Measurements from ENCODE around the gene RPS6KA3.

The RPS6KA3 gene

DNA sequence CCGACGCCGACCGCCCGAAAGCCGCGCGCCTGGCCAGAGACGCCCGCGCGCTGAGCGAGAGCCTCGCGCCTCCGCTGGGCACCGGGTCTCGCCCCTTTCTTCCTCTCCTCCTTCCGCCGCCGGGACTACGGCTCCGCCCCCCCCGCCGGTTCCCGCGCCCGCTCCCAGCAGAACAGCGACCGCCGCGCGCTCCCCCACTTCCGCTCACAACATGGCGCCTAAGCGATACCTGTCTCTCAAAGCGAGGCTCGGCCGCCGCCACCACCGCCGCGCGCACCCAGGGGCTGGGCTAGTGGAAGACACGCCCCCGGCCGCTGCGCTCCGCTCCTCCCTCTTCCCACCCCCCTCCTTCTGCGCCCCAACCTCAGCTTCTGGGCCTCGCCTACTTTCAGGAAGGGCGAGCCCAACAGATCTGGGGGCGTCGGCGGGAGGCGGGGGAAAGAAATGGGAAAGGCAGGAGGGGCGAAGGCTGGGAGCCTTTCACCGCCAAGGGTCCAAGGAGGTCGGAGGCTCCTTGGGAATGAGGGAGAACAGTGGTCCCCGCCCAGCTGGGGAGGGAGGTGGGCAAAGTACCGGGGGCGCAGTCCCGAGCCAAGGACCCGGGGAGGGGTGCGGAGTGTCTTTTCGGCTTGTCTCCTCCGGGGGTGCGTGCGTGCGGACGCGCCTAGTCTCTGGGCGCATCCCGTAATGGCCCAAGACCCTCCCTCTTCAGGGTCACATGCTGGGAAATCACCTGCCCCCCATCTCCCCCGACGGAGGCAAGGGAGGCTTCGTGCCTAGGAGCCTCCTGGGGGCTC, at the start of gene RPS6KA3:
Gene RPS6KA3 (minus strand): TSS at position 100 of the 797 bp plus-strand sequence. CDS start 277 bp downstream, outside the sequence.
- DNase-seq (ENCODE audit: low read depth) = peak; percentile 75

DNA sequence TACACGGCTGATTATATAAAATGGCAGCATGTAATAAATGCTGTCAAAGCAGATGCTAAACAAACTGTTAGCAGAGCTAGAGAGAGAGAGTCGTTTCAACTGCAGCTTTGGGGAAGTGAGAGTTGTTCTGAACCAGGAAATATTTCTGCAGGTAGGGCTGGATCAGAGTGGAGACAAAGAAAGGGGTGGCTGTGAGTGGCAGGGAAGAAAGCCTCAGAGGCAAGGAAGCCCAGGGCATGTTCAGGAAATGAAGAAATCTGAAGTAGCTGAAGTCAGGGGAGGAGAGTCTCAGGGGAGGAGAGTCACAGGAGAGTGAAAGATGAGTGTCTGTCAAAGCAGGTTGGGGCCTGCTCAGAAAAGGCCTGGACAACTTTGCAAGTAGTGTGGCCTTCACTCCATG, 48.4 kb upstream of the RPS6KA3 start:
- no peak for DNase-seq (ENCODE audit: low read depth)

DNA sequence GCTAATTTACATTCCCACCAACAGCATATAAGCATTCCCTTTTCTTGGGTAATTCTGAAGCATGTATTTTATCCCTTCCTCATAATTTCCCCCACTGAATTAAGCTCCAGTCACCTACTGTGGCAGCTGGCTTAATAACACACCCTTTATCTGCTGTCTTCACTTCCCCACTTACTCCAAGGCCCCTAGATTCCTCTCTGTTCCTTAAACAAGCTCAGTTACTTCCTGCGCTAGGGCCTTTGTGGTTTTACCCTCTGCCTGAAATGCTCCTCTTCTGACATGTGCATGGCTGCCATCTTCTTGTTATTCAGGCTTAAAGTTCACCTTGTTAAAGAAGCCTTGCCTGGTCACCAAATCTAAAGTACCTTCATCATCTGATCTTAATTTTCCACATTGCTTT, 47.2 kb upstream of the RPS6KA3 start:
- DNase-seq (ENCODE audit: low read depth) = no peak

DNA sequence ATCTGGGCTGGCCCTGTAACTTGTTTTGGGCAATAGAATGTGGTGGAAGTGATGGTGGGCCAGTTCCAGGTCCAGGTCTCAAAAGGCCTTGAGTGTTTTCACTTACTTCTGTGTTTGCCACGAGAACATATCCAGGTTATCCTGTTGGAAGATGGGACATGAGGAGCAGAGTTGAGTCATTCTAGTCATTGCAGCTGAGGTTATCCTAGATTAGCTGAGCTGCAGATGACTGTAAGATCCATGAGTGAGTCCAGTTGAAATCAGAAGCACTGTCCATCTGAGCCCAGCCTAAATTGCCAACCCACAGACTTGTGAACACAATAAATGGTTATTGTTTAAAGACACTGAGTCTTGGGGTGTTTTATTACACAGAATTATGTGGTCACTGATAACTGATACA, 45.3 kb upstream of the RPS6KA3 start:
- DNase-seq (ENCODE audit: low read depth) = no peak

DNA sequence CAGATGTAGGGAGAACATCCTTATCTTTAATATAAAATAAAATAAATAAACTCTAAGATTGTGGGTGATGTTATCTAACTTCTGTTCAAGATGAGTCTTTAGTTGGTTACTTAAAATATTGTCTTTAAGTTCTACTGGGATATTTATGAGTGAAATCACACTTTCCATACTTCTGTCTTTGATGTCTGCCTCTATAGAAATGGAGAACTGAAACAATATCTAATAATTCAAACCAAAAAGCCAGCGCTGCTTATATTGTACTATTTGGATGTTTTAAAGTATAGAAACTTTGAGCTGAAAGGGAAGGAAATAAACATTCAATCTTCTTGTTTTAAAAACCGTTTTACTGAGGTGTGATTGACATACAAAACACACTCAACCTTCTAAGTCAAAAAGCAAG, 44.8 kb upstream of the RPS6KA3 start:
- no peak for DNase-seq (ENCODE audit: low read depth)

DNA sequence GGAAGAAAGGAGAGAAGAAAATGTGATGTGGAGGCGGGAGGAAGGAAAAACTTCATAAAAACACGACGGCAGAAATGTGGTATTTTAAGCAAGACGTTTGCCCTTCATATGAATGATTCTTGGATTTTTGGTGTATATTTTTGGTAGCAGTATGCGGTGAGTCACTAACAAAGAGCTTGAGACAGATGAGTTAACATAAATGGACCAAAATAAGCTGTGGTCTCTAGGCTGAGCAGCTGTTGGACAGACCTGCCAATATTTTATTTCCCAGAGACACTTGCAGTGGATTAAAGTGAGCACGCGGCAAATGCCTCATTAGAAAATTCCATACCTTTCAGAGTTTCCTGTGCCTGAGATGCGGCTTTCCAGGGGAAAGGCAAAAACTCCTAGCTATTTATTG, 43.1 kb upstream of the RPS6KA3 start:
- no peak for DNase-seq (ENCODE audit: low read depth)

DNA sequence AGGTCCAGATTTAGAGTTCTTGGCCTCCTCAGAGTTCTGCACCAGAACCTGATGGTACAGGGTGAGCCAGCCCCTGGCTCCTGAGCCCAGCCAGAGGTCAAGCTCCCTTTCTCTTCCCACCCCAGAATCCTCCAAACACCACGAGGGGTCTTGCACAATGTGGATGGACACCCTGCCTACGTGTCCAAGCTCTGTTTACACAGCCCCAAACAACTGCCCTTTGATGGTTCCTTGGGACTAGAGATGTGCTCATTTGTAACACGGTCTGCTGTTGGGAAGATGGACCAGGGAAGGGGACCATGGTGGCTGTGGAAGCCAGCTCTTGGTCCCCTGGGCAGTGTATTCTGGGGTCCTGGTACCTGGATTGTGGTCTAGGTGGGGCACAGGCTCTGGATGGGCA, 40.0 kb upstream of the RPS6KA3 start:
- DNase-seq (ENCODE audit: low read depth) = no peak

DNA sequence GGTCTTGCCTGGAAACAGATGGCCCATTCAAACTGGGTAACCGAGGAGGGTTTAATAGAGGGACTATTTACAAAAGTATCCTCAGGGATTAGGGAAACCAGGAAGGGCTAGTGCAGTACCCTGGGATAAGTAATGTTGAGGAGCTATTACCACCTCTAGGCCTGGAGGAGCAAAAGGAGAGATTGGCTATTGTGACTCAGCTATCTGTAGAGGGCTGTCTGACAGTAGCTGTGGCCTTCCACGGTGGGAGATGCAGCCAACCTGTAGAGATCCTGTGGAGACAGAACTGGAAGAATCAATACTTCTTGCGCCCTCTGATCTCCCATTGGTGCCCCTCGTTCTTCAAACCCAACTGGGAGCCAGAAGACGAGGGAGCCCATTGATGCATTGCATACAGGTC, 34.1 kb upstream of the RPS6KA3 start:
- DNase-seq (ENCODE audit: low read depth) = no peak

DNA sequence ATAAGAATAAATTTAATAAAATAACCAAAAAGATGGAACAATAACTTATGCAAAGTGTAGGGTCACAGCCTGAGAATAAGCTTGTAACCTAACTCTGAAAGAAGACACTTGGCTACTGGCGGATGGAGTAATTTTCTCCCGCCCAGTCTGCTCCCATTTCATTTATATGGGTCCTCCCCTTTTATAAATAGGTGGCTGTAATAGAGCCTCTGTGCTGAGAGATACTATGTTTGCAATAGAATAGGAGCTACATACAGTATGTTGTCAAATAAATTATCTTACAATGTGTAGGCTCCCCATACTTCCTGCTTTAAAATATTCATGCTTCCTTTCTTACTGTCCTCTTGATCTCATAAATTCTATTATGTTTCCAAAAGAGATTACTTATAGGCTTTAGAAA, 28.2 kb upstream of the RPS6KA3 start:
- no peak for DNase-seq (ENCODE audit: low read depth)

DNA sequence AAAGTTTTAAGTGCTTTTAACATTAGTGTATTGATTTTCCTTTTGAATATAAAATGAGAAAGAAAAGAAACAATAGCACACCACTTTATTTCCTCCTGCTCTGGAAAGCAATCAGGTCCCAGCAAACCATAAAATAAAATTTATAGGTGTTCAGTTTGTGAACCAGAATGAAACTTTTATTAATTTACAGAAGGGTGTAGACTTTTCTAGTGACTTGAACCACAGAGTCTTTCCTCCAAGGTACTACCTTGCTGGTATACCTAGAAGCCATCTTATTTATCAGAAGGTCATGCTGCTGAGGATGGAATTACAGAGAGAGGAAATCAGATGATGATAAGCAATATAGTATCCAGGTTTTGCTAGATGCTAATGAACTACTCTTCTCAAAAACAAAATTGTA, 27.6 kb upstream of the RPS6KA3 start:
- no peak for DNase-seq (ENCODE audit: low read depth)

DNA sequence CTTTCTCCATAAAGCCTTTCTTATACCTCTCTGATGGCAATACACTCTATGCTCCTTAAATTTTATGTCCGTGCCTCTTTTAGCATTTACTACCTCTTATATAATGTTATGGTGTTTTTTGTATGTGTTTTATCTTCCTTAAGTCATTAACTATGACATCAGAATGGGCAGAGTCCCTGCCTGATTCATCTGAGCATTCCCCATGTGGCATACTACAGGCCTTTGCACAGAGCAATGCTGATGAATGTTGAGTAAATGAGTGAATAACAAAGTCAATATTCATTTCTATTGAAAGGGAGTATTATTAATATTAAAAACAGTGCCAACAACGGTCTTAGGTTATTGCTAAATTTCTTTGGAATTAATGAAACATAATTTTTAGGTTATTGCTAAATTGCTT, 18.8 kb upstream of the RPS6KA3 start:
- no peak for DNase-seq (ENCODE audit: low read depth)

DNA sequence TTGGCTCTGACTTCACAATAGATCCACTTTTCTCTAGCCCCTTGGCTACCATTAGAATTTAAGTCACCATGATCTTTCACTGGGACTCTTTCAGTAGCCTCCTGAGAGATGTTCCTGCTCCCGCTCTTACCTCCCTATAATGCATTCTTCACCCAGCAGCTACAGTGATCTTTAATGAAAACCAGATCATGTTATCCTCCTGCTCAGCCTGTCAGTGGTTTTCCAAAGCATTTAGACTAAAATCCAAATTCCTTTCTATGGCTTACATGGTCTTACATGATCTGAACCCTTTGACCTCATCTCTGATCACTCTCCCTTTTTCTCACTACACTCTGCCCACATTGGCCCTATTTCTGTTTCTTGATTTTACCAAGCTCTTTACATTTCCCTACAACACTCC, 18.3 kb upstream of the RPS6KA3 start:
- DNase-seq (ENCODE audit: low read depth) = no peak

DNA sequence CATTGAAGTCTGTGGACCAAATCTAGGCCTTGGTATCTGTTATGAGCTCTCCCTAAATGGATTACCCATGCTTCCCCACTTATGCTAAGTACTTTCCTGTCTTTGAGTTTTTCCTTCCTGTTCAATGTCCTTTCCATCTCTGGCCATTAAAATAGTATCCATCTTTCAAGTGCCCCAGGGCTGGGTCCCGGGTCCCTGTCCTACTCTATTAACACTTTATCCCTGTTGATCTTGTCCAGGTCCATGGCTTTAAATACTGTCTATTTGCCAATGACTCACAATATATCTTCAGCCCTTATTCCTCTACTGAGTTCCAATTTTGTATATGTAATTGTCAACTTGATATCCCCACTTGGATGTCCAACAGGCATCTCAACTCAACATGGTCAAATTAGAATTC, 17.7 kb upstream of the RPS6KA3 start:
- no peak for DNase-seq (ENCODE audit: low read depth)

DNA sequence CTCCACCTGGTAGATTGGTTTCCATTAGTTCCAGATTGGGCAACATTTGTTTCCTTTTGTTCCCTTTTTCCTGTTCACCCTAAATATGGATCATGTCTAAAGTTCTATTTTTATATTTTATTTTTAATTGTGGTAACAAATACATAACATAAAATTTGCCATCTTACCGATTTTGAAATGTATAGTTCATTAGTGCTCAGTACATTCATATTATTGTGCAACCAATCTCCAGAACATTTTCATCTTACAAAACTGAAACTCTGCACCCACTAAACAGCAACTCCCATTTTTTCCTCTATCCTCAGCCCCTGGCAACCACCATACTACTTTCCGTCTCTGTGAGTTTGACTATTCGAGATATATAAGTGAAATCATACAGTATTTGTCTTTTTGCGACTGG, 14.2 kb upstream of the RPS6KA3 start:
- DNase-seq (ENCODE audit: low read depth) = no peak

DNA sequence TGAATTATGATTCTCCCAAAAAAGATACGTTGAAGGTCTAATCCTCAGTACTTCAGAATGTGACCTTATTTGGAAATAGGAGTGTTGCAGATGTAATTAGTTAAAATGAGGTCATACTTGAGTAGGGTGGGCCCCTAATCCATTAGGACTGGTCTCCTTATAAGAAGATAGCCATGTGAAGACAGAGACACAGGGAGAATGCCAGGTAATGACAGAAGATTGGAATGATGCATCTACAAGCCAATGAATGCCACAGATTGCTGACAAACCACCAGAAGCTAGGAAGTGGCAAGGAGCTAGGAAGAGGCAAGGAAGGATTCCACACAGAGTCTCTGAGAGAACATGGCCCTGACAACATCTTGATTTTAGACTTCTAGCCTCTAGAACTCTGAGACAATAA, 7.4 kb upstream of the RPS6KA3 start:
- no peak for DNase-seq (ENCODE audit: low read depth)

DNA sequence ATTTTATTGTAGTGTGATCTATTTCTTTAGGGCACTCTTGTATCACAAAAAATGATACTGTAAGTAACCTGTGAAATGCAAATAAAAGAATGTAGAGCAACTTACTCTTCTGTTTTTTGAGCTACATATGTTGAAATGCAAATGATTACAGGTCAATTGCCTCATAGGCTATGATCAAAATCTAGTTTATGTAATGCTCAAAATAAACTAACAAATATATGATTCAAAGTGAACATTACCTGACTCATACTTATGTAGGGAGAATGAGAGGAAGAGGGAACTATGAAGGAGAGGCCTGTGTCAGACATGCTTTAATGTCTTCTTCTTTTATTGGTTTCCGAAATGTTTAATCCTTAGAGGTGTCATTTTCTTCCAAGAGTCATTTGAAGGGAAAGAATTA, 5.0 kb upstream of the RPS6KA3 start:
- DNase-seq (ENCODE audit: low read depth) = no peak

DNA sequence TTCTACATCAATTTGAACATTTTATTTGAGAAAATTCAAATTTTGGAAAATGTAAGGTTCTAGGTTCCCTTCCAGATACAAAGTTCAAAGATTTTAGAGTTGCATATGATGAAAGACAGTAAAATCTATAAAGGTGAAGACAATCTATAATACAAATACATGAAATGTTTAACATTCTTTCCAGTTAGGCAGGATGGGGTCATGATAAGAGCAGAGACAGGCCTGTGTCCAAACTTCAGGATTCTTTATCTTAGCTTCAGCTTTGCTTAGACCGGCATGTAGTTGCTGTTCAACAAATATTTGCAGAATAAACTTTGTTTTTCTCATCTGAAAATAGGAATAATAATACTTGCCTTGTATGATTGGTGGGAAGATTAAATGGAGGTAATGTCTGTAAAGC, 4.5 kb upstream of the RPS6KA3 start:
- no peak for DNase-seq (ENCODE audit: low read depth)

DNA sequence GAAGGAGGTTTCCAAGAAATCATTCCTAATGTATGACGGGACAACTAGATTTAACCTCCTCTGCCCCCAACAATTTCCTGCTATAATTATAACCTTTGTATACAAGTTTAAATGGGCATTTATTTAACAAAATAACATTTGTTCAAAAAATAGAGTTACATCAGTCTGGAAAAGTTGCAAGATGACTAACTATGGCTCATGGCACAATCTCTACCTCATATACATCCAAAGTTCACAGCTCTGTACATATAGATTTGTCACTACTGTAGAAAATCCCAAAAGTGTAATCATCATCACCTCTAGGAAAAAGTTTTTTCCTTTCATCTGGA, 3.8 kb upstream of the RPS6KA3 start:
- no peak for DNase-seq (ENCODE audit: low read depth)

DNA sequence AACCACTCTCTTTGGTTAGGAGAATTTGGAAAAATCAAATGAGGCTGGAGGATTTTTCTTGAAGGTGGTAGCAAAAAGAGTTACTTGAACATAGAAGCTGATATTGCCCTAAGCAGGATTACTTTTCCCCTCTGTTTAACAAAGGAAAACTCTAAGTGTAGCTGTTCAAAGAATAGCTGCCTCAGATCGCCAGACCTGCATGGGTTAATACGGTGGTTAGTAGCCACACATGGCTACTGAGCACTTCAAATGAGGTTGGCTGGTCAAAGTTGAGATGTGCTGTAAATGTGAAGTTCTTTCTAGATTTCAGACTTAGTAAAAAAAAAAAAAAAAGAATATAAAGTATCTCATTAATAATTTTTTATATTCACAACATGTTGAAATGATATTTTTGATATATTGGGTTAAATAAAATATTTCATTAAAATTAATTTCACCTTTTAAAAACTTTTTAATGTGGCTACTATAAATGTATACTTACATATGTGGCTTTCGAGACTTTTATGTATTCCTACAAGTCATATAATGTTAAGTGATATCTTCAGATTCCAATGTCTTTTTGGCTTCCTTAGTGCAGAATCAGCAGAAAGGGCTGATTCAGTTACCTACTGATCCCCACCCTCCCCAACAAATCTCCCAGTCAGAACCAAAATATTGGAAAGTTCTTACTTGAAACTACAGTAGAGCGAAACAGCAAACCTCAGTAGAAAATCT, 3.3 kb upstream of the RPS6KA3 start:
- DNase-seq (ENCODE audit: low read depth) = no peak

DNA sequence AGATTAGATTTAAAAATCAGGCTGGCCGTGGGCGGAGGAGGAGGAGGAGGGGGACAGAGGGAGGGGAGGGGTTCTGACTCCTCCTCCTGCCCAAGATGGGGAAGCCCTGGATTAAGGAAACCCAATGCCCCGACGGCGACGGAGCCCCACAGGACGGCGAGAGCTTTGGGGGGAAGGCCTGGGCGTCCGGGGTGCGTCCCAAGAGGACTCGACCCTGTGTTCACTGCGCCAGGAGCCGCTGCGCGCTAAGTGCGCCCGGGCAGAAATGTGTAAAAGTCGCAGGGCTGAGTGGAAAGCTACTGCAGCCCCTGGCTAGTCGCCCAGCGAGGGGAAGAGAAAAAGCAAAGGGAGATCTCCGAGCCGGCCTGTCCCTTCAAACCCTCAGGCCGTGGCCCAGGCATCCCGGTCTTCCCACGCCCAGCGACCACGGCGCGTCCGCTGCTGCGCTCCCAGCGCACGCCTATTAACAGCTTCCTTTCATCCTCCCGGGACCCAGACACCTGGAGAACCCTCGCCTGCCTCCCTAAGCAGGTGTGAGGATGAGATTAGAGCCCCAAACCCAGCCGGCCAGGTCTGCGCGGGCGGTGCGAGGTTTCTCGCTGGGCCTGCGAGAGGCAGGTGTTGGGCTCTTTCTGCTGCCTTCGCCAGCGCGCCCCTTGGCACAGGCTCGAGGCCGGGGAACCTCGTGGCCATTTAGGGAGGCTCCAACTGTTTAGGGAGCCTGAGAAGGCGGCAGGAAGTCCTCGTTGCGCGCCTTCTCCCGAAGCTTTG, 1.4 kb upstream of the RPS6KA3 start:
- DNase-seq (ENCODE audit: low read depth) = no peak

DNA sequence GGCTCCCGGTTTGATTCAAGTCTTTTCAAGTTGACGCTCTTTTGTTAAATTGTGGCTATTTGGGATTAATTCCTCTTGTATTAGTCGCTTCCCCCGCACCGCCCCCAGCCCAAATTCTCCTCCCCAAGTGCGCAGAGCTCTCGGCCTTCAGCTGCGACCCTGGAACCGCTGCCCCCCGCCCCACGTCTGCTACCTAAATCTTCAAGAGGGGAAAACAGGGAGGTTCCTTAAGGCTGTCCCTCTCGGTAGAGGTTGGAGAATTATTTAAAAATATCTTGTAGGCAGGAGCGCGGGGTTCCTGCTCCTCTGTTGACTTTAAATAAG, 860 bp upstream of the RPS6KA3 start:
- no peak for DNase-seq (ENCODE audit: low read depth)

DNA sequence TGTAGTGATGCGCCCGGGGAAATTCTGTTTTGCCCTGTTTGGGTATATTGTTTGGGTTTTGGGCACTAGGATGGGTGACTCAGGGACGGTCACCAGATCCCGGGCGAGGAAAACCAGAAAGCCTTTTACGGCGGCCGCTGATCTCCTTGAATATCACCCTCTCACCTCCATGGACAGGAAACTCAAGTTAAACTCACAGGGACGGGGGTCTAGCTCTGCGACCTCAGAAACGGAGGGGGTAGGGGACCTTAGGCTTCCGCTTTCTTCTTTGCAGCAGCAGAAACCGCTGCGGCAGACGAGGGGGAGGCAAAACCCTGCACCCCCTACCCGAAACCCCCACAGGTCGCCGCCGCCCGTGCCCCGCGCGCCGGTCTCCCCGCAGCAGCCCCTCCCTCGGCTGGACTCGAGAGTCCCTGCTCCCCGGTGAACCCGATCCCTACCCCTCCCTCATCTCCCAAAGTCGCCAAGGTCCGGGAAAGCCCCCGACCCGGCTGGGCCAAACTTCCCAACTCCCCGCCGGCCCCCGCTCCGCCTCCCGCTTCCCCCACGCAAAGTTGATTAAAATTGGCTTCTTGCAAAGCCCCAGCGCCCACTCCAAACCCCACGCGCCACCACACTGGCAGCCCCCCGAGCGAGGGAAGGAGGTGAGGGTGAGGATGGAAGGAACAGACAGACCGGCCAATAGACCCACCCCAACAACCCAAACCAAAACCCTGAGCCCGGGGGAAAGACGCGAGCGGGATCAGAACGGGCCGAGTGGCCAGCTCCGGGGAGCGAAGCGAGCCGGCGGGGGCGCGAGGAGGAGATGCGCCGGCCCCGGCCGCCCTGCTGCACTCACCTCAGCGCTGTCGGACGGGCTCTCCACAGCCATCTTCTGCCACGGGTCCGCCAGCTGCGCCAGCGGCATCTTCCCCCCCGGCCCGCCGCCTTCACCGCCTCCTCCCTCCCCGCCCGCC, 705 bp downstream of the RPS6KA3 start:
- DNase-seq (ENCODE audit: low read depth) = peak; percentile 6

Data from stimulated activated CD8-positive, alpha-beta memory T cell treated with anti-CD3 and anti-CD28 coated beads, Interleukin-15, amount 100 ng/mL, for 24 hours (primary cell).